Right lung (tissue), 10 donors: ENCODE results near the gene YBX1. TPM values are rescaled to one million over a fixed set of nuclear protein-coding genes. Genes with fewer than 3 reads are reported as not detected.
"Not testable (repeated sequence)": the region's sequence is repeated elsewhere in the genome, so short reads cannot be mapped to it uniquely, and the experiment has no call there.

Experiments
- DNase-seq, 2 donors: peaks; one replicate each; pipeline ENCODE4 v3.0.0-alpha.2; 2013
- long read RNA-seq, 8 donors: transcript quantifications; one replicate each; lab custom pipeline, GENCODE V29; 2026
- polyA plus RNA-seq, 5 donors: library from polyadenylated mRNA; unstranded; fragments of 120-200 nt; gene quantifications; one replicate each; pipeline versions ENCODE4 v1.2.1 to v1.2.3, GENCODE V29; 2013; ENCODE audit warnings: inconsistent platforms in 1 of 5, low replicate concordance in 1 of 5; ENCODE audit not compliant: insufficient read length in 5 of 5, insufficient read depth in 1 of 5

YBX1 gene
- 100 to 1,000 TPM; 477 to 663 (median 555) TPM for polyA plus RNA-seq
- long read RNA-seq, donor 1, transcript YBX1-201 (8 exons, 1,514 nt), result major isoform, 105 of 1,653 reads
- long read RNA-seq, donor 1, partial matches to known transcripts, result 1,541 of 1,653 reads
- long read RNA-seq, donor 1, other reads (novel, unspliced or antisense), result 6 of 1,653 reads
- long read RNA-seq, donor 2, transcript YBX1-201 (8 exons, 1,514 nt), result major isoform, 145 of 687 reads
- long read RNA-seq, donor 2, partial matches to known transcripts, result 540 of 687 reads
- long read RNA-seq, donor 2, other reads (novel, unspliced or antisense), result 0 of 687 reads
- long read RNA-seq, donor 3, transcript YBX1-201 (8 exons, 1,514 nt), result major isoform, 71 of 1,447 reads
- long read RNA-seq, donor 3, partial matches to known transcripts, result 1,370 of 1,447 reads
- long read RNA-seq, donor 3, other reads (novel, unspliced or antisense), result 5 of 1,447 reads
- long read RNA-seq, donor 4, transcript YBX1-201 (8 exons, 1,514 nt), result major isoform, 53 of 749 reads
- long read RNA-seq, donor 4, partial matches to known transcripts, result 695 of 749 reads
- long read RNA-seq, donor 4, other reads (novel, unspliced or antisense), result 0 of 749 reads
- long read RNA-seq, donor 5, transcript YBX1-201 (8 exons, 1,514 nt), result major isoform, 148 of 1,309 reads
- long read RNA-seq, donor 5, partial matches to known transcripts, result 1,160 of 1,309 reads
- long read RNA-seq, donor 5, other reads (novel, unspliced or antisense), result 0 of 1,309 reads
- long read RNA-seq, donor 6, transcript YBX1-201 (8 exons, 1,514 nt), result major isoform, 166 of 1,142 reads
- long read RNA-seq, donor 6, partial matches to known transcripts, result 976 of 1,142 reads
- long read RNA-seq, donor 6, other reads (novel, unspliced or antisense), result 0 of 1,142 reads
- long read RNA-seq, donor 7, transcript YBX1-201 (8 exons, 1,514 nt), result major isoform, 227 of 864 reads
- long read RNA-seq, donor 7, partial matches to known transcripts, result 635 of 864 reads
- long read RNA-seq, donor 7, other reads (novel, unspliced or antisense), result 0 of 864 reads
- long read RNA-seq, donor 8, transcript YBX1-201 (8 exons, 1,514 nt), result major isoform, 56 of 596 reads
- long read RNA-seq, donor 8, partial matches to known transcripts, result 540 of 596 reads
- long read RNA-seq, donor 8, other reads (novel, unspliced or antisense), result 0 of 596 reads

GRCh38 chr1:42681741-42682483, at the start of gene YBX1:
Gene YBX1, plus strand, starts transcription at chr1:42682418. Its CDS starts 148 bp downstream, at chr1:42682566.
- peak; percentile 97 to 99 for DNase-seq

DNA sequence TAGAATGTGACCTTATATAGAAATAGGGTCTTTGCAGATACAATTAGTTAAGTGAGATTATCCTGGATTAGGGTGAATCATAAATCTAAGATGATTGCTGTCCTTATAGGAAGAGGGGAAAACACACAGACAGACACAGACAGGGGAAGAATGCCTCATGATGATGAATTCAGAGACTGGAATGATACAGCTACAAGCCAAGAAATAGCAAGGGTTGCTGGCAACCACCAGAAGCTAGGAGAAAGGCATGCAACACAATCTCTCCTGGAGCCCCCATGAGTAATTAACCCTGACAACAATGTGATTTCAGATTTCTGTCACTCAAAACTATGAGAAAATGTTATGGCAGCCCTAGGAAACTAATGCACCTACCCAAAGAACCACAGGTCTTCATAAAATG, 43.1 kb upstream of the YBX1 start:
- DNase-seq, result no peak

GRCh38 chr1:42646056-42646455, 36.2 kb upstream of the YBX1 start:
- no peak for DNase-seq

DNA sequence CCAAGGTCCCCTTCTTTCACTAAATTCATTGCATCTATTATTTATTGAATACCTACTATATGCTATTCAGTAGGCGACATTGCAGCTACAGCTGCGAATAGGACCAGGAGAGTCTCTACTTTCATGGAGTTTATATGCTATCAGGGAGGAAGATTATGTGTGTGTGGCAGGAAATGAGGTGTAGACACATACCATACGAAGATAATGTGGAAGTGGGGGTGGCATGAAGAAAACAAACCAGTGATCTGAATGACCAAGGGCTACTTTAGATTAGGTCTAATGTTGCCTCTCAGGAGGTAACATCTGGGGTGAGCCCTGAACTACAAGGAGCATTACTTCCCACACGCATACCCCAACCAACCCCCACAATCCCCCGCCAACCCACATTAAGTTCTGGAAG, 25.0 kb upstream of the YBX1 start:
- no peak for DNase-seq

DNA sequence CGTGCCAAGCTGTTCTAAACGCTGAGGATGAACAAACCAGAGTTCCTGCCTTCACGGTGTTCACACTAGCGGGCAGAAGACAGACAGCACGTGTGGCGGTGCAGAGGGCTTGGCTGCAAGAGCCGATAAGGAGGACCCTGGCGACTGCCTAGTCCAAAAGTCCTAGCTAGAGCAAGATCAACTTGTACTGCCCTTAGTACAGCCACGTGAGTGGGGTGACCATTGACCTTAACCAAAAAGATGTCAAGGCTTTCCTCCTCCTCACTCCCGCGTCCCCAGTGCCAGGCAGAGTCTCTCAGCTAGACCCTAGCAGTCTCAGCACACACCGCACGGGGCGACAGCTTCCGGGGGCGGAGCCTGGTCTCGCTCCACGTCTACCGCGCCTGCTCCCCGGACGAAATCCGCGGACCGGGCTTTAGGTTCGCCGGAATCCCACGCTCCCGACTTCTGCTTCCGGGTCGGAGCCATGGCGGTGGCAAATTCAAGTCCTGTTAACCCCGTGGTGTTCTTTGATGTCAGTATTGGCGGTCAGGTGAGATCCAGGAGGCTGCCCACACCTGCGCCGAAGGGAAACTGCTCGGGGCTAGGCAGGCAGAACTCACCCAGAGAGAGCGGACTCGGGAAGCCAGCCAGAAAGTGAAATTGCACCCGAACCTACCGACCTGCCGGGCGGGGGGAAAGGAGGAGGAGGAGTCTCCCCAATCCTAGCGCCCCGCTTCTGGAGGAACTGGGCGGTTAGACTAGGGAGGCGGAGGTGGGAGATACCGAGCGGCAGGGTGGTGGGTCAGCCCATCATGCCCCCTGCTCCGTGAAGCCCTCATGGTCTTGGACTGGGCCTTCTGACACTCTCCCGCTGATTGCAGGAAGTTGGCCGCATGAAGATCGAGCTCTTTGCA, 24.0 kb upstream of the YBX1 start, which contains the start of gene PPIH:
TSS of gene PPIH (plus strand) at position 443 of the 896 bp plus-strand sequence. CDS start at position 467, 24 bp downstream.
- peak; percentile 91 for DNase-seq

- DNase-seq, result no peak
Observed at GRCh38 chr1:42658877-42659337, 23.3 kb upstream of the YBX1 start.

GRCh38 chr1:42660907-42661500, 21.2 kb upstream of the YBX1 start:
- no peak for DNase-seq

- DNase-seq, result no peak
Observed at GRCh38 chr1:42669936-42670335, 12.3 kb upstream of the YBX1 start.

- no peak for DNase-seq
Observed at GRCh38 chr1:42670425-42670824, 11.8 kb upstream of the YBX1 start.

GRCh38 chr1:42674214-42674613, 8.0 kb upstream of the YBX1 start:
- DNase-seq, result peak; percentile 46 to 64

DNA sequence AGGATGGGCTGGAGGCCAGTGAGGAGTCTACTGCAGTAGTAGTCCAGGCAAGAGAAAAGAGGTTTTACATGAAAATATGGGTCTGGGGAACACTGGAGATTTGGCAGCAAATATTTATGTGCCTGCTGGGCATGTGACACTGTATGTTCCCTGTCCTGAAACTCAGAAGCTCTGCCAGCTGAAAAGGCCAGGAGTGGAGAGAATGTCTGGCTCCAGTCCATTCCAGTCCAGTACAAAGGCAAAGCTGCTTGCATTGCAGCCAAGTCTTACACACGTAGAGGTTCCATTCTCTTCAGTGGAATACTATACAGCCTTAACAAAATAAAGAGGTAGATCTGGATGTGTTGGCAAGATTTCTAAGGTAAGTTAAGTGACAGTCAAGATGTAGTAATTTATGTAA, 7.5 kb upstream of the YBX1 start:
- no peak for DNase-seq

DNA sequence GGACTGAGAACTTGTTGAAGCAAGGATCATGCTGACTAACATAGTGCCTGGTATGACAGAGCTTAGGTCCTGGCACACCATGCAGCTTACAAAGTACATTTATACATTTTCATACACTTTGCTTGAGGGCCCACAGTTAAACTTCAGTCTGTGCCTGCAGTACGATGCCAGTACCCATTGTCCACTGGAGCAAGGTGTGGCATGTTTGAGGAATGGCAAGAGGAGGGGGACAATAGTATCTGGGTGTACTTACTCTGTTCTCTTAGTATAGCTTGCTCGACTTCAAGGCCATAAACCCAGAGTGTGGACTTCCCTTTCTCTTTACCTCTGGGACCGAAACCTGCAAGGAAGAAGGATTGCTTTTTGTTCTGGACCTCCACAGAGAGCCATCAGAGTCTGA, 6.8 kb upstream of the YBX1 start:
- DNase-seq, result no peak

DNA sequence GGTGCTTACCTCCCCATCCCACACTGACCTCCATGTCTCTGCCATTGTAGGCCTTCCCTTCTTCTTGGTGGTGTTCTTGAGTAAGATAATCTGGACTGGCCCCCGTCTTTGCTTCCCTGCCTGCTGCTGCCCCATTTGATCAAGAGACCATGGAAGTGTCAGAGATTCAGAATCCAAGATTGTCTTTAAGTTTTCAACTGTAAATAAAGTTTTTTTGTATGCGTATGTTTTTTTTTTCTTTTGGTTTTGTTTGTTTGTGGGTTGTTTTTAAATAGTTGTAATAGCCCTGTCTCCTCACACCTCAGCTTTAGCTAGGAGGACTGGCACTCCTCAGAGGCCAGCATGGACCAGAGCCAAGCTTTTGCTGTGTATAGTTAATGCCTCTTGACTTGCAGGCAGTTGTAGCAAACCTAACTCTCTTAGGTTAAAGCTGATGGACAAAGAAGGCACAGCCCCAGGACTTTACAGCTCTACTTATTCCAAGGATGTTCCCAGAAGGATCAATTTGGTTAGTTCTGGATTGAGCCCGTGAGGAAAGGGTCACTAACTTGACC, 5.6 kb upstream of the YBX1 start:
- no peak for DNase-seq

DNA sequence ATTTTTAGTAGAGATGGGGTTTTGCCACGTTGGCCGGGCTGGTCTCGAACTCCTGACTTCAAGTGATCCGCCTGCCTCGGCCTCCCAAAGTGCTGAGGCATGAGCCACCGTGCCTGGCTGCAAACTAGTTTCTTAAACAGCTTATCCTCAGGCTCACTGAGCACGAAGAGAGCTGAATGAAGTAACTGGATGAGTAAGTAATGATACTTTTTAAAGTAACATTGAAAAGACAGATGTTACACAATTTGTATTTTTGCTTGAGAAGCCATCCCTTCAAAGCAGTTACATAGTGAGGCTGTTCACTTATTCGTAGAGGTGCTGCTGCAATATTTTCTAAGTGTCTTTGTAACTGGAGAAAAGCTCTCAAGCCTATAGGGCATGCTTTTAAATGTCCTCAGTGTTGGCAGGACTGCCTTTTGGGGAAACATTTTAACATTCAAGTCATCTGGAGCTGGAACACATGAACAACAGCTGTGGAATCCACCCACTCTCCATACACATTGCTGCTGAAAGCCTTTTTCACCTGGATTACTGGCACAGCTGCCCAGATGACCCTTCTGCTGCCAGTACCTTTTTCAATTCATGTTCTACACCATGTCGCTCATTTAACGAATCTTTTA, 2.7 kb upstream of the YBX1 start:
- DNase-seq, result no peak

GRCh38 chr1:42680055-42680454, 2.2 kb upstream of the YBX1 start:
- DNase-seq, result no peak

DNA sequence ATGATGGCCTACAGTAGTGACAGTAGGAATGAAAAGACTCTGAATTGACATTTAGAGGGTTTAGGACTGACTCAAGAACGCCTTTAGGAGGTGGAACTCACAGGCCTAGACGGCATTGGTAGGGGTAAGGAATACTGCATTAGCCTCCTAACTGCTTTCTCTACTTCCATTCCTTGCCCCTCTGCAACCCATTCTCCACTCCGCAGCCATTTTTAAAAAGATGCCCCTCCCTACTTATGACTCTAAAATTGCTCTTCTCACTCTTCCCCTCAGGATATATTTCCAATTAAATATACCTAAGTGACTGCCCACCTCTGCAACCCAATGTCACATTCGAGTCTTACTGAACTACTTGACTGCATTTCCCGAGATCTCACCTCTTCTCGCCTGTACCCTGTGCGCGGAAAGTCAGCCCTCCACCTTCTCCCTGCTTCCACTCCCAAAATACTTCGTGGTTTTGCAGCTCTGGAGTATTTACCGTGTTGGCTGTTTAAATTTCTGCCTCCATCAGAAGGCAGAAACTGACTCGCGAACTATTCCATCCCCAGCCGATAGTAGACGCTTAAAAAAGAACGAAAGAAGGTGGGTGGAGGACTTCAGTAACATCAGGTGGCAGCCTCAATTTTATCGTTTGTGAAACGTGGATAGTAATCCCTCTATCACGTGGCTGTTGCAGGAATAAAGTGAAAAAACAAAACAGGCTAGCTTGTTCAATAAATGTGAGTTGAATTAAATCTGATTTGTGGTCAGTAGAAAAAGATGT, 1.1 kb upstream of the YBX1 start:
- peak in 1 of 2 donors; percentile 19 for DNase-seq

DNA sequence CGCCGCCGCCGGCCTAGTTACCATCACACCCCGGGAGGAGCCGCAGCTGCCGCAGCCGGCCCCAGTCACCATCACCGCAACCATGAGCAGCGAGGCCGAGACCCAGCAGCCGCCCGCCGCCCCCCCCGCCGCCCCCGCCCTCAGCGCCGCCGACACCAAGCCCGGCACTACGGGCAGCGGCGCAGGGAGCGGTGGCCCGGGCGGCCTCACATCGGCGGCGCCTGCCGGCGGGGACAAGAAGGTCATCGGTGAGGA, 193 bp downstream of the YBX1 start:
- DNase-seq, result not testable (repeated sequence)
